HG03442 (cell line): ENCODE data around the gene CREG1.

Experiments used
- ATAC-seq: cut with Tn5 transposase; IDR thresholded peaks from one replicate; pipeline ENCODE4 v1.9.1; 2021; ENCODE audit warnings: mild to moderate bottlenecking, moderate library complexity; ENCODE audit not compliant: unreplicated experiment

CREG1 gene

DNA sequence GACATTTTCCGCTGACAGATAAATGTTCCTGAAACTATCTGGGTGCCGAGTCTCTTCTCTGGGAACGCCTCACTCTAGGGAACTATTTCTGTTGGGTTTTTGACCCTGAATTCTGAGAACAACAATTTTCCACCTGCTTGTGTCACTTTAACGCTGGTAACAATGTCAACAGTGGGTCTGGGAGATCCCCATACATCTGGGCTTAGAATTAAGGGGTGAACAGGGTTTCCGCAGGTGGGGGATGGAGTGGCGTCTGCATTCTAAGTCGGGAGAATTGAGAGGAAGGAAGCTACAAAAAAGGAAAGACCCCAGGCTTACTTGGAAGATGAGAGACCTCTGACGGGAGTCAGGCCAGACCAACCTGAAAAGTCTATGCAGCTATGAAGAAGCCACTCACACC is 44.0 kb downstream of the CREG1 start:
- ATAC-seq = no peak

GRCh38 chr1:167507719-167508118 is 45.8 kb downstream of the CREG1 start:
- no peak for ATAC-seq

GRCh38 chr1:167504467-167504827 is 49.1 kb downstream of the CREG1 start:
- ATAC-seq = no peak

DNA sequence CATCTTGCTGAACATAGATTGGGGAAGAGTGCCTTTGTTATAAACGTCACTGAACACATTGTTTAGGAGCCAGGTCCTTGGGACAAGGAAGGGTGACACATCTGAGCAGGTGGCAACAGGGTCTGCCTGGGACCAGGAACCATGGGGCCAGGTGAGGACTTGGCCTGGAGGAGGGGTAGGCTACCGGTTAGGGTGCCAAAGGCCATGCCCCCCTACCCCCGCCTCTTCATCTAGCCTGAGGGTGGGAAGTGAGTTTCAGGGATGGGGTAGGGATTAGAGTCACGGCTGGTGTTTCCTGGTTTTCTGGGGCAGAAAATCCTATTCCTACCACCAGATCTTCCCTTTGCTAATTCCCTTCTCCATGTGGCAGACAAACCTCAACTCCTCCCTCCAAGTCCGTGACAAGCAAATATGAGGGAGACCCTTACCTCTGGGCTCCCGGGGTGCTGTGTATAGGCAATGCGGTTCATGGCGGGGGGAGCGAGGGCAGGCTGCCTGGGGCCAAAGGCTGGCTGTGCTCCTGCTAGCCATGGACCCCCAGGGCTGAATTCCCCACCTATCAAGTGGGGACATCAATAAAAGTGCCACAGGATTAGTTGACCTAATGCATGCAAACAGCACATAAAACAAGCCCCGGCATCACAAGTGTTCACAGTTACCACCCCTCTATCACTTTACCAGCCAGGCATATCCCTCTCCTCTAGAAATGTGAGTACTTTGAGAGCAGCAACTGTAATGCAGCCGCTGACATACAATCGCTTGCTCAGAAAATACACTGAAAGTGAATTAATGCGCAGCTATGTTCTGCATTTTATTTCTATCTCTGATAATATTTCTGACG is 49.7 kb downstream of the CREG1 start:
- ATAC-seq = no peak

GRCh38 chr1:167502719-167503462 is 50.7 kb downstream of the CREG1 start:
- no peak for ATAC-seq

GRCh38 chr1:167502192-167502551 is 51.4 kb downstream of the CREG1 start:
- ATAC-seq = no peak

GRCh38 chr1:167501515-167502191 is 51.9 kb downstream of the CREG1 start:
- ATAC-seq = no peak

DNA sequence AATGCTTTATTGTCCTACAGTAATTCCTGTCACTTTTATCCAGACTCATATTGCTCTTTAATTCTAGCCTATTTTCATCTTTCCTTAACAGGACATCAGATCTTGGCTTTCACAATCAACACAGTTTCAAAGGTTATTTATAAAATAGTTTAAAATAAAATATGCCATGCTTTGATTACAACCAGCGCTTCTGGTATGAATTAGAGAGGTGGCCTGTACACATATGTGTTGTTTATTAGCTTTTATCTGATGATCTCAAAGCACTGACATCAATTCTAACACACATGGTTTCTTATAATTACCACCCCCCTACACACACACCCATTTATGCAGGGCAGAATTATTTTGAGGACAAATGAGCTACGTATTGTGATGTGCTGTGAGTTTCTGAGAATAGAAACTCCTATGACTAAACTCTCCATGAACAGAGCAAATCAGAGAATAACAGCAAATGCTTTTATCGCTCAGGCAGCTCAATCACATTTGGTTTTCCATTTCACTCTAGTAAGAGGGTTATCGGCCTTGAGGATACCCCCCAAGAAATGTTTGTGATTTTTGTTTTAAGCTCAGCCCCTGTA is 53.2 kb downstream of the CREG1 start:
- ATAC-seq = peak; percentile 31

DNA sequence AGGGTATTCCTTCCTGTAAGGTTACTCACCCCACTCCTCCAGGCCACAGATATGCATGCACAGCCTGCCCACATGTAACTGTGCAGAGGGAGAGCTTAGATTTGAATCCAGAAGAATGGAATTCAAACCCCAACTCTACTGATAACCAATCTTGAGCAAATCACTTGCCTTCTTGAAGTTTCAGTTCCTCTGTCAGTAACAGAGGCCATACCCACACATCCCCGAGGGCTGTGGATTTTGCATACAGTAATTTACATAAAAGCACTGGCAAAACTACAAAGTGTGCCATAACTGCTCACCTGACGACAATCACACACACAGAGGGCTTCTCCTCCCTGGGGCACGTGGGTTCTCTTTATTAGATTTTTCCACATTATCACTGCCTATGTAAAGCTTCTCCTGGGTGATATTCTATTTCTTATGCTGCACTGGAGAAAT is 53.9 kb downstream of the CREG1 start:
- ATAC-seq = peak; percentile 95

DNA sequence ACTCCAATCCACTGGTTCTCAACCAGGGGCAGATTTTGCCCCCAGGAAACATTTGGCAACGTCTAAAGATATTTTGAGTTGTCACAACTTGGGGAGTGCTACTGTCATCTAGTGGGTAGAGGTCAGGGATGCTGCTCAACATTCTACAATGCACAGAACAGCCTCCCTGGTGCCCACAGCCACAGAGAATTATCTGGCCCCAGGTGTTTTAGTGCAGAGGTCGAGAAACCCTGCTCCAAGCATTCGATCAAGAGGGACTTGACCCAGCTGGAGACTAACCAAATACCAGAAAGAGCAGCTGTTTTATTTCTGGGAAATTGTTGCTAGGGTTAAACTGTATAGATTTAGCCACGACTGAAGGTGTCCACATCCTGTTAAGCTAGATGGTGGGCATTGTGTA is 54.5 kb downstream of the CREG1 start:
- no peak for ATAC-seq

GRCh38 chr1:167496797-167497619 is 56.6 kb downstream of the CREG1 start:
- no peak for ATAC-seq

DNA sequence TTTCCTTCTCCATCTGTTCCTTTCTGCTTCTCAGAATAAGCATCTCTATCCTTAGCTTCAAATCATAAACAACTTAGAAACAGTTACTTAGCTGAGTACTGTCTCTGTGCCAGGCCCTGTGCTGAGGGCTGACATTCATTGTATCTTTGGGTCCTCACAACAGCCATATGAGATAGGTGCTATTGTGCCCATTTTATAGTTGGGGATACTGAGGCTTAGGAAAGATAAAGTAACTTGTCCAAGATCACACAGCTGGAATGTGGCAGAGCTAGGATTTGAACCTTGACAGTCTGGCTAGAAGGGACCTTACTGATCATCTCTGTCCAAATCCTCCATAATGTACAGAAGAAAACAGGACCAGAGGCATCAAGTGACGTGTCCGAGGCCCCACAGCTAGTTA is 60.2 kb downstream of the CREG1 start:
- ATAC-seq = no peak

DNA sequence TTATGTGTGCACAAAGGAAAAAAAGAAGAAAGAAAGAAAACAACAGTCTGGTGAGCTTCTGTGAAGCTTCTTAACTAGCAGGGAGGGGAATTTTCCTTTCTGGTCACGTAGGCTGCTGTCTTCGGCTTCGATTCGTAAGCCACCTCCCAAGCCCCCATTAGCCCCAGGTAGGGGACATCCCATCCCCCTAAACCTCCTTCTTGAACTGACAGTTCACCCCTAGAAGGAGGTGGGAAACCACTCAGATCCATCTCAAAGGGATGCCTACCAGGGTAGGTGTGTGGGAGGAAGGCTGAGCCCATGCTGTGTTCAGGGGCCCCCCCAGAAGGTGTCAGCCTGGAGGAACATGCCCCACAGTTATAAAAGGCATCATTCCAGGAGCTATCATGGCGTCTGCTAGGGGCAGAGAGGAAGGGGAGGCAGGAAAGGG is 61.1 kb downstream of the CREG1 start:
- no peak for ATAC-seq

GRCh38 chr1:167491586-167492461 is 61.7 kb downstream of the CREG1 start:
- no peak for ATAC-seq
